ENCODE data around the gene DDX6.

DNA sequence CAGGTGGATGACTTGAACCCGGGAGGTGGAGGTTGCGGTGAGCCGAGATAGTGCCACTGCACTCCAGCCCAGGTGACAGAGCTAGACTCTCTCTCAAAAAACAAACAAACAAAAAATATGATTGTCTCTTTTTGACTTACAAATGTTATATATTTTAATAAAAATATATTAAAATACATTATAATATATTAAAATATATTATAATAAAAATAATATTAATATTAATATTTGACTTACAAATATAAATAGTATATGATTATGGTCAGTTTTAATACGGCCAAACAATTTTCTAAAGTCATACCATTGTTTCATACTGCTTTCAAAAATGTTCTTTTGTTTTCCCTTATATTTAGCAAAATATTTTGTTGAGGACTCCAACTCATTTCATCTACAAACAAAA is 27.2 kb upstream of the DDX6 start:
- TF ChIP-seq, protein P1, sequence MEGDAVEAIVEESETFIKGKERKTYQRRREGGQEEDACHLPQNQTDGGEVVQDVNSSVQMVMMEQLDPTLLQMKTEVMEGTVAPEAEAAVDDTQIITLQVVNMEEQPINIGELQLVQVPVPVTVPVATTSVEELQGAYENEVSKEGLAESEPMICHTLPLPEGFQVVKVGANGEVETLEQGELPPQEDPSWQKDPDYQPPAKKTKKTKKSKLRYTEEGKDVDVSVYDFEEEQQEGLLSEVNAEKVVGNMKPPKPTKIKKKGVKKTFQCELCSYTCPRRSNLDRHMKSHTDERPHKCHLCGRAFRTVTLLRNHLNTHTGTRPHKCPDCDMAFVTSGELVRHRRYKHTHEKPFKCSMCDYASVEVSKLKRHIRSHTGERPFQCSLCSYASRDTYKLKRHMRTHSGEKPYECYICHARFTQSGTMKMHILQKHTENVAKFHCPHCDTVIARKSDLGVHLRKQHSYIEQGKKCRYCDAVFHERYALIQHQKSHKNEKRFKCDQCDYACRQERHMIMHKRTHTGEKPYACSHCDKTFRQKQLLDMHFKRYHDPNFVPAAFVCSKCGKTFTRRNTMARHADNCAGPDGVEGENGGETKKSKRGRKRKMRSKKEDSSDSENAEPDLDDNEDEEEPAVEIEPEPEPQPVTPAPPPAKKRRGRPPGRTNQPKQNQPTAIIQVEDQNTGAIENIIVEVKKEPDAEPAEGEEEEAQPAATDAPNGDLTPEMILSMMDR (IDR thresholded peaks at IDR 0.05; ENCODE audit: borderline replicate concordance, extremely low read depth, low read length, poor library complexity, severe bottlenecking): no peak
- TF ChIP-seq EZH2 (IDR thresholded peaks at IDR 0.05; ENCODE audit: borderline replicate concordance, low read depth, low read length, severe bottlenecking): no peak

All from DND-41 (cell line).